ENCODE results near the gene AEN.

AEN gene

GRCh38 chr15:88613074-88613944 is 7.8 kb upstream of the AEN start:
- no peak for DNase-seq

GRCh38 chr15:88615303-88616107 is 5.6 kb upstream of the AEN start:
- DNase-seq: no peak

GRCh38 chr15:88616240-88616639 is 4.9 kb upstream of the AEN start:
- no peak for DNase-seq

GRCh38 chr15:88617031-88617722 is 4.0 kb upstream of the AEN start:
- no peak for DNase-seq

GRCh38 chr15:88617790-88618189 is 3.4 kb upstream of the AEN start:
- DNase-seq: no peak

GRCh38 chr15:88618686-88619085 is 2.5 kb upstream of the AEN start:
- no peak for DNase-seq

- no peak for DNase-seq
Observed at GRCh38 chr15:88619796-88620195, 1.3 kb upstream of the AEN start.

GRCh38 chr15:88621789-88622604 is 857 bp downstream of the AEN start:
- no peak for DNase-seq

GRCh38 chr15:88622605-88622975 is 1.4 kb downstream of the AEN start:
- DNase-seq: no peak

- no peak for DNase-seq
Observed at GRCh38 chr15:88623061-88623460, 1.9 kb downstream of the AEN start.

GRCh38 chr15:88623632-88624031 is 2.5 kb downstream of the AEN start:
- DNase-seq: no peak

- DNase-seq: peak; percentile 52
Observed at GRCh38 chr15:88624156-88624970, 3.2 kb downstream of the AEN start.

GRCh38 chr15:88624971-88625490 is 3.9 kb downstream of the AEN start:
- no peak for DNase-seq

- DNase-seq: no peak
Observed at GRCh38 chr15:88625943-88626741, 5.0 kb downstream of the AEN start.

GRCh38 chr15:88627463-88627862 is 6.3 kb downstream of the AEN start:
- DNase-seq: no peak

GRCh38 chr15:88628018-88628654 is 7.0 kb downstream of the AEN start:
- DNase-seq: no peak

- no peak for DNase-seq
Observed at GRCh38 chr15:88629071-88629470, 7.9 kb downstream of the AEN start.

- no peak for DNase-seq
Observed at GRCh38 chr15:88630141-88630721, 9.1 kb downstream of the AEN start.

GRCh38 chr15:88630798-88631463 is 9.8 kb downstream of the AEN start:
- DNase-seq: no peak
